Smooth muscle cell (in vitro differentiated cells): Measurements from ENCODE around the gene ATP8B2. TPM values are rescaled to one million over a fixed set of nuclear protein-coding genes. Genes with fewer than 3 reads are reported as not detected.

ENCODE experiments used
- DNase-seq: peaks from one replicate; lab custom pipeline; 2025; ENCODE audit not compliant: unreplicated experiment; lab: John Stamatoyannopoulos, UW
- H2AFZ ChIP-seq: fragments of 200-600 bp; sonication (generic); 2 replicates; pipeline ENCODE4 v1.6.0; 2016; ENCODE audit warnings: antibody characterized with exemption, low read depth, mild to moderate bottlenecking
- H3F3A ChIP-seq: fragments of 200-600 bp; sonication (generic); 2 replicates; pipeline ENCODE4 v1.6.0; 2017; ENCODE audit warnings: antibody characterized with exemption, low read depth
- H3K27ac ChIP-seq: fragments of 200-600 bp; sonication (generic); 2 replicates; pipeline ENCODE4 v1.5.1; 2016; ENCODE audit warnings: low read depth, mild to moderate bottlenecking
- H3K27me3 ChIP-seq: fragments of 200-600 bp; sonication (generic); 2 replicates; pipeline ENCODE4 v1.6.1; 2016; ENCODE audit warnings: low read depth, mild to moderate bottlenecking
- H3K36me3 ChIP-seq: fragments of 200-600 bp; sonication (generic); 2 replicates; pipeline ENCODE4 v1.5.1; 2016; ENCODE audit warnings: low read depth
- H3K4me1 ChIP-seq: fragments of 200-600 bp; sonication (generic); 2 replicates; pipeline ENCODE4 v1.5.1; 2016; ENCODE audit warnings: low read depth
- H3K4me2 ChIP-seq: fragments of 200-600 bp; sonication (generic); 2 replicates; pipeline ENCODE4 v1.6.0; 2016; ENCODE audit warnings: mild to moderate bottlenecking
- H3K4me3 ChIP-seq: fragments of 200-600 bp; sonication (generic); 2 replicates; pipeline ENCODE4 v1.5.1; 2016; ENCODE audit warnings: mild to moderate bottlenecking
- H3K79me2 ChIP-seq: fragments of 200-600 bp; sonication (generic); 2 replicates; pipeline ENCODE4 v1.6.0; 2016; ENCODE audit warnings: low read depth, mild to moderate bottlenecking
- H3K9ac ChIP-seq: fragments of 200-600 bp; sonication (generic); 2 replicates; pipeline ENCODE4 v1.6.0; 2016; ENCODE audit warnings: low read depth
- H3K9me3 ChIP-seq: fragments of 200-600 bp; sonication (generic); replicated peaks from 2 replicates; pipeline ENCODE4 v1.5.1; 2016; ENCODE audit warnings: low read depth
- H4K20me1 ChIP-seq: fragments of 200-600 bp; sonication (generic); 2 replicates; pipeline ENCODE4 v1.6.0; 2016; ENCODE audit warnings: low read depth
- CTCF ChIP-seq: fragments of 200-600 bp; sonication (generic); IDR thresholded peaks from 2 replicates; pipeline ENCODE4 v1.5.1; 2017; ENCODE audit warnings: borderline replicate concordance, mild to moderate bottlenecking, antibody characterized with exemption; ENCODE audit not compliant: insufficient read depth, poor library complexity, severe bottlenecking
- WGBS: methylation state at CpG from one replicate; pipeline ENCODE4 v1.1.7; 2016; ENCODE audit warnings: low lambda C conversion rate; 5-methylcytosine and 5-hydroxymethylcytosine counted together
- polyA plus RNA-seq: library from polyadenylated mRNA; unstranded; fragments of >200 nt; fragmentation: Nextera tagmentation; extraction: Ambion mirVana; gene quantifications from 2 replicates; pipeline ENCODE4 v1.2.1, GENCODE V29; 2016
- total RNA-seq: library from RNA; depleted of rRNA; stranded (reverse); fragments of >200 nt; gene quantifications from 2 replicates; pipeline ENCODE4 v1.2.3, GENCODE V29; 2014

Gene ATP8B2
- total and polyA plus RNA-seq, 2 experiments from 2014 or later, result 20.7 to 57.6 TPM

- Histone ChIP-seq H3K27ac (no peak overlapping the region), H3K9ac (no peak overlapping the region), H3K4me3 (no peak overlapping the region), H3K4me1 (no peaks in the 10 kb centered on the region), H3K4me2 (no peak overlapping the region), H3K9me3 (no peaks in the 10 kb centered on the region), H4K20me1 (no peaks in the 10 kb centered on the region), H3K36me3 (no peaks in the 10 kb centered on the region), H2AFZ (no peak overlapping the region), H3K27me3 (no peaks in the 10 kb centered on the region), H3F3A (no peaks in the 10 kb centered on the region), H3K79me2 (no peaks in the 10 kb centered on the region)
- no peak for TF ChIP-seq CTCF
- no peak for DNase-seq
- 89% methylated on average over 16 of the region's 16 CpGs for WGBS
Measured at GRCh38 chr1:154379301-154379700, 54.0 kb downstream of the ATP8B2 start.

- H4K20me1 ChIP-seq, result no peaks in the 10 kb centered on the region
- no peak overlapping the region for H3K27ac ChIP-seq
- no peak overlapping the region for H3K4me3 ChIP-seq
- H3K4me2 ChIP-seq, result no peak overlapping the region
- H3K36me3 ChIP-seq, result no peaks in the 10 kb centered on the region
- no peak for DNase-seq
- H2AFZ ChIP-seq, result no peak overlapping the region
- no peaks in the 10 kb centered on the region for H3K9me3 ChIP-seq
- no peak overlapping the region for H3K9ac ChIP-seq
- H3K79me2 ChIP-seq, result no peaks in the 10 kb centered on the region
- no peak for TF ChIP-seq CTCF
- WGBS, result 76% methylated on average over 8 of the region's 8 CpGs
- H3F3A ChIP-seq, result no peaks in the 10 kb centered on the region
- H3K4me1 ChIP-seq, result no peaks in the 10 kb centered on the region
- H3K27me3 ChIP-seq, result no peaks in the 10 kb centered on the region
Measured at GRCh38 chr1:154384650-154385489, 59.5 kb downstream of the ATP8B2 start.

- Histone ChIP-seq H3F3A (peaks cover 4% of the 10 kb centered on the region), H3K27me3 (no peaks in the 10 kb centered on the region), H4K20me1 (no peaks in the 10 kb centered on the region), H2AFZ (peak overlapping the region; percentile 26), H3K79me2 (no peaks in the 10 kb centered on the region), H3K9me3 (no peaks in the 10 kb centered on the region), H3K9ac (peak overlapping the region; percentile 61), H3K36me3 (no peaks in the 10 kb centered on the region), H3K4me1 (no peaks in the 10 kb centered on the region), H3K4me3 (no peak overlapping the region), H3K4me2 (peak overlapping the region; percentile 71), H3K27ac (peak overlapping the region; percentile 85)
- peak; percentile 21 for DNase-seq
- 41% methylated on average over 11 of the region's 11 CpGs for WGBS
- no peak for TF ChIP-seq CTCF
Measured at GRCh38 chr1:154386643-154387352, 61.5 kb downstream of the ATP8B2 start.
